ENCODE measurements around the gene ZIM2. TPM values are rescaled to one million over a fixed set of nuclear protein-coding genes. Genes with fewer than 3 reads are reported as not detected.
A peak's percentile ranks its signal among the peaks of the same experiment; 100 is the strongest.
"Not testable (repeated sequence)": the region's sequence is repeated elsewhere in the genome, so short reads cannot be mapped to it uniquely, and the experiment has no call there.

The ZIM2 gene
- total and polyA plus RNA-seq, 5 donors = 0.05 to 0.25 (median 0.17) TPM; not detected in 2

DNA sequence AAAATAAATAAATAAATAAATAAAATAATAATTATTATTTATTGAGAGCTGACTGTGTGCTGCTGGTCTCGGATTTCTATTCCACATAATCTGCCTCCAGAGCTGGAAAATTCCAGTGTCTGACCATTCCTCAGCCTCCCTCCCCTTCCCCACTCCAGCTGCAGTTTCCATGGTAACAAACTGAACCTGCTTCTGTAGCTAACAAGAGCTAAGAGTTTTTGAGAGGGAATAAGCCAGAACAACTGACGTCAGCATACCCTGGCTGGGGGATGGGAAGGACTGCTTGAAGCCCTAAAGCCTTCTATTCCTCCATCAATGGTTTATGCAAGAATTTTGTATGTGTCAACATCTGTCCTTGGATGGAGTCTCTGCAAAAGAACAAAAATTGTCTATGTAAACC, 26.0 kb upstream of the ZIM2 start:
- Histone ChIP-seq H3K27me3 (ENCODE audit: control insufficient read depth, insufficient read depth) (no peaks in the 10 kb centered on the region), H3K27ac (ENCODE audit: low read length) (no peak overlapping the region), H3K9me3 (ENCODE audit: control insufficient read depth, low read length) (no peaks in the 10 kb centered on the region), H3K4me3 (ENCODE audit: low read length) (no peak overlapping the region), H3K4me1 (ENCODE audit: control insufficient read depth, insufficient read depth, low read length) (no peaks in the 10 kb centered on the region)
- ATAC-seq = no peak
- intact Hi-C loops (cut with DNase I) = no loop called here
- 22% methylated on average over 2 of the region's 2 CpGs for WGBS
- DNase-seq = no peak

DNA sequence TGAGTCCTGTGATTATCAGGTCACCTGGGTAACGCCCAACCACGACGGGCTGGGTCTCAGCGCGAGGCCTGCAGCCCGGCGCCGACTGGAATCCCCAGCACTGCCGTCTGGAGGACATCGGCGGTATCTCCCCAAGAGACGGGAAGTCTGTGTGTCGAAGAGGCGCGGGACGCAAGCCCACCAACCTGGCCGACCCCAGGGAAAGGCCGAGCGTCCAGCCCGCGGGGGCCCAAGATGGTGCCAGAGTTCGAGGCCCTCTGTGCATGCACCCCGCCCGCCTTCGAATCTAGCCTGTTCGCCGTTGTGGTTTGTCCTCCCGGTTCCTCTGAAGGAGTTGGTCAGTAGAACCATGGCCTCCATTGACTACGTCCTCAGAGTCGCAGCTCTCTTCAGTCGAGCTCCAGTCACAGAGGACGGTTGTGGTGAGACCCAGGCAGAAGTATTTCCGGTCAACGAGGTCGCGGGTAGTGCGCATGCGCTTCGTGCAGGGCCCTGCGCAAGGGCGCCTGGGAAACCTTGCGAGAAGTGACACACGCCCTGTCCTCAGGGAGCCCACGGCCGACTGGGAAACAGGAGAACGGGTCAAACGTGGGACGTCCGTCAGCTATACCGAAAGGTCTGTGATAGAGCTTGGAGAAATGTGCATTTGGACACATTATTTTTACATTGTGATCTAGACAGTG, 24.1 kb upstream of the ZIM2 start:
- ATAC-seq = no peak
- H3K27me3 ChIP-seq (ENCODE audit: control insufficient read depth, insufficient read depth) = no peaks in the 10 kb centered on the region
- no peaks in the 10 kb centered on the region for H3K9me3 ChIP-seq (ENCODE audit: control insufficient read depth, low read length)
- 50% methylated on average over 50 of the region's 50 CpGs for WGBS
- intact Hi-C loops (cut with DNase I) = no loop called here
- DNase-seq = no peak
- H3K27ac ChIP-seq (ENCODE audit: low read length) = no peak overlapping the region
- H3K4me1 ChIP-seq (ENCODE audit: control insufficient read depth, insufficient read depth, low read length) = no peaks in the 10 kb centered on the region
- no peak overlapping the region for H3K4me3 ChIP-seq (ENCODE audit: low read length)

DNA sequence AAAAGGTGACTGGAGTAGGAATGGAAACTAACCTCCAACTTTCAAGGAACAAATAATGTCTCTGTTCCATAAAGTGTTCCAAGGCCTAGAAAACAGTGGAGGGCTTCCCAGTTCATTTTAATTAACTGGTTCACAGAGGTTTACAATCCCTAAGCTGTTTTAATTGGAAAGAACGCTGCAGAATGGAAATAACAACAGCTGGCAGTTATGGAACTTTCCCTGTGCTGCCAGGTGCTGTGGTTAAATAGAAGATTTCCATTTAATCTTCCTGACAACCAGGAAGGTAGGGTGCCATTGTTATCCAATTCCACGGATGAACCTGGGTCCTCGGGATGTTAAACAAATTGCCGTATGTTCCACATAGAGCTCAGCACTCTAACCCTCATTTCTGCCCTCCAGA, 22.2 kb upstream of the ZIM2 start:
- 85% methylated on average over 4 of the region's 4 CpGs for WGBS
- no peak for ATAC-seq
- no peak overlapping the region for H3K4me3 ChIP-seq (ENCODE audit: low read length)
- no peak for DNase-seq
- H3K9me3 ChIP-seq (ENCODE audit: control insufficient read depth, low read length) = no peaks in the 10 kb centered on the region
- no peaks in the 10 kb centered on the region for H3K27me3 ChIP-seq (ENCODE audit: control insufficient read depth, insufficient read depth)
- H3K27ac ChIP-seq (ENCODE audit: low read length) = no peak overlapping the region
- intact Hi-C loops (cut with DNase I) = no loop called here
- no peaks in the 10 kb centered on the region for H3K4me1 ChIP-seq (ENCODE audit: control insufficient read depth, insufficient read depth, low read length)

DNA sequence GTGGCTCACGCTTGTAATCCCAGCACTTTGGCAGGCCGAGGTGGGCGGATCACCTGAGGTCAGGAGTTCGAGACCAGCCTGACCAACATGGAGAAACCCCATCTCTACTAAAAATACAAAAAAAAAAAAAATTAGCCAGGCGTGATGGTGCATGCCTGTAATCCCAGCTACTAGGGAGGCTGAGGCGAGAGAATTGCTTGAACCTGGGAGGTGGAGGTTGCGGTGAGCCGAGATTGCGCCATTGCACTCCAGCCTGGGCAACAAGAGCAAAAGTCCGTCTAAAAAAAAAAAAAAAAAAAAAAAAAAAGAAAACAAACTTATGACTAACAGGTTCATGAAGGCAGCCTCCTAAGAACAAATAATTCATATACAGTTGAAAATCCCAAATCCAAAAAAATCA, 19.9 kb upstream of the ZIM2 start:
- DNase-seq; H3K27ac ChIP-seq (ENCODE audit: low read length); H3K27me3 ChIP-seq (ENCODE audit: control insufficient read depth, insufficient read depth); ATAC-seq; H3K9me3 ChIP-seq (ENCODE audit: control insufficient read depth, low read length); H3K4me3 ChIP-seq (ENCODE audit: low read length); H3K4me1 ChIP-seq (ENCODE audit: control insufficient read depth, insufficient read depth, low read length); intact Hi-C loops (cut with DNase I): not testable (repeated sequence)
- WGBS = 95% methylated on average over 10 of the region's 10 CpGs

DNA sequence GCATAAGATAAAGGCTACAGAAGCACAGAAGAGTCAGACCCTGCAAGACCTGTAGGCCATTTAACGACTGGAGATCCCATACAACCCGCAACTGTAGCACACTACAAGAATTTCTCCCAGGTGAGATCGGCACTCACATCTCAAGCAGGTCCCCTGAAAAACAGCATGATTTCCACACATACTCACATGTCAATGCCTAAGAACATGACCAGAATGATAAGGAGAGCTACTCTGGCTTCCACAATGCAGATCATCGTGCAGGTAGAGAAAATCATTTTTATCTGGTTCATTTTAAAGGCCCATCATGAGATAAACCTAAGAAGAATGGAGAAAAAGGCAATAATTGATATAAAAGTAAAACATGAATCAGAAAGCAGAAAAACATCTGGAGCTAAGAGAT, 17.5 kb upstream of the ZIM2 start:
- Histone ChIP-seq H3K4me1 (ENCODE audit: control insufficient read depth, insufficient read depth, low read length) (no peaks in the 10 kb centered on the region), H3K27me3 (ENCODE audit: control insufficient read depth, insufficient read depth) (no peaks in the 10 kb centered on the region), H3K4me3 (ENCODE audit: low read length) (no peak overlapping the region), H3K9me3 (ENCODE audit: control insufficient read depth, low read length) (no peaks in the 10 kb centered on the region), H3K27ac (ENCODE audit: low read length) (no peak overlapping the region)
- intact Hi-C loops (cut with DNase I) = no loop called here
- ATAC-seq (no peak), DNase-seq (no peak)
- WGBS = 89% methylated on average over 4 of the region's 4 CpGs

DNA sequence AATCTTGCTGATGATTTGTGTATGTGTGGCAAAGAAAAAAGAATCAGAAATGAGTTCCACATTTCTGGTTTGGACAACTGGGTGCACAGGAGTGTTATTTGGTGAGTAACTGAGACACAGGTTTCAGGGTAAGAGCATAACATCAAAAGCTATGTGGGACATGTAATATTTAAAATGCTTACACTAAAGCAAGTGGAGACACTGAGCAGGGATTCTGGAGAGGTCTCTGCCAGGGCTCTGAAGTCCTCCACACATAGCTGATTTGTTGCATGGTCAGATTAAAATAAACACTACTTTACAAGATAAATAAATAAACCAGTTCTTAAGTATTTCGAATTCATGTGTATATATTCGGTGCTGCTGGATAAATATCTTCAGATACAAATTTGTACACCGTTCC, 16.3 kb upstream of the ZIM2 start:
- Histone ChIP-seq H3K27ac (ENCODE audit: low read length) (no peak overlapping the region), H3K27me3 (ENCODE audit: control insufficient read depth, insufficient read depth) (no peaks in the 10 kb centered on the region), H3K4me1 (ENCODE audit: control insufficient read depth, insufficient read depth, low read length) (no peaks in the 10 kb centered on the region), H3K4me3 (ENCODE audit: low read length) (no peak overlapping the region), H3K9me3 (ENCODE audit: control insufficient read depth, low read length) (no peaks in the 10 kb centered on the region)
- DNase-seq = no peak
- intact Hi-C loops (cut with DNase I) = no loop called here
- ATAC-seq = no peak
- WGBS = 84% methylated on average over 3 of the region's 3 CpGs

DNA sequence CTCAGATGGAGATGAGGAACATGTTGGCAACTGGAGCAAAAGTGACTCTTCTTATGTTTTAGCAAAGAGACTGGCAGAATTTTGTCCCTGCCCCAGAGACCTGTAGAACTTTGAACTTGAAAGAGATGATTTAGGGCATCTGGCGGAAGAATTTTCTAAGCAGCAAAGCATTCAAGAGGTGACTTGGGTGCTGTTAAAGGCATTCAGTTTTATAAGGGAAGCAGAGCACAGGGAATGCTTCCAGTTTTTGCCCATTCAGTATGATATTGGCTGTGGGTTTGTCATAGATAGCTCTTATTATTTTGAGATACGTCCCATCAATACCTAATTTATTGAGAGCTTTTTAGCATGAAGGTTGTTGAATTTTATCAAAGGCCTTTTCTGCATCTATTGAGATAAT, 11.8 kb upstream of the ZIM2 start:
- H3K4me1 ChIP-seq (ENCODE audit: control insufficient read depth, insufficient read depth, low read length); H3K27ac ChIP-seq (ENCODE audit: low read length); H3K27me3 ChIP-seq (ENCODE audit: control insufficient read depth, insufficient read depth); ATAC-seq; H3K4me3 ChIP-seq (ENCODE audit: low read length); intact Hi-C loops (cut with DNase I); H3K9me3 ChIP-seq (ENCODE audit: control insufficient read depth, low read length); DNase-seq: not testable (repeated sequence)
- WGBS = 92% methylated on average over 2 of the region's 2 CpGs

DNA sequence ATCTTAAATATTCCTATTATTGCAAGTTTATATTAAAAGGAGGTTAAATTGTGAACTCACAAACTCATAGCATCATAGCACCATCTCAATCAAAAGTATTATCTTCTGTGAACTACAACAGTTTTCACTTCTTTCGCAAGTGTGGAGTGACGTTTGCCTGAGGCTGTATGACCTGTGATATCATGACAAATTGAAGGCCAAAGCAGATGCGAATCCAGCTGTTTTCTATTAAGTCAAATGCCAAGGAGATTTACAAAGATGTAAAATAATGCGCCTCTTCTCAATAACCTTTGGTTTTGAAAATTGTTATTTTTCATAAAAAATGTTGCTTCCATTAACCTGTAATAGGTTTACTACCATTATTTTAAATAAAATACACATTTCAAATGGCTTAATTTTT, 7.6 kb upstream of the ZIM2 start:
- WGBS = 75% methylated on average over 4 of the region's 4 CpGs
- no peaks in the 10 kb centered on the region for H3K9me3 ChIP-seq (ENCODE audit: control insufficient read depth, low read length)
- no peak for DNase-seq
- H3K27ac ChIP-seq (ENCODE audit: low read length) = no peak overlapping the region
- no peak for ATAC-seq
- H3K4me1 ChIP-seq (ENCODE audit: control insufficient read depth, insufficient read depth, low read length) = no peaks in the 10 kb centered on the region
- intact Hi-C loops (cut with DNase I) = no loop called here
- H3K4me3 ChIP-seq (ENCODE audit: low read length) = no peak overlapping the region
- no peaks in the 10 kb centered on the region for H3K27me3 ChIP-seq (ENCODE audit: control insufficient read depth, insufficient read depth)

DNA sequence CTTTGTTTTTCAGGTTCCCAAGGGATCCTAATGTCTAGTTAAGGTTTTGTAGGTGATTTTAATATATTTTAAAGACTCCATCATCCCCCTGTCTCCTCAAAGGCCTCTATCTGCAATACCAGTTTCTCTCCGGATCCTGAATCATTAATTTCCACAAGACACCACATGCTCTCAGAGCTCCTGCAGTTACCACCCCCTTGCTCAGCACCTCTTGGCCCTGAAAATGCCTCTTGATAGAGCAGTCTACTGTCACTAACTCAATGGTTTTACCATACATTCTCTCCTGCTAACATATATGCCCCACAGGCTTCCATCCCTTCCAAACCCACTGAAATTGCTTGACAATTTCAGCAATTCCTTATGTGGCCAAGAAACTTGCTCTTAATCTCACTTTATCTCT, 1.9 kb upstream of the ZIM2 start:
- WGBS = 90% methylated on average over 1 of the region's 1 CpG
- H3K27me3 ChIP-seq (ENCODE audit: control insufficient read depth, insufficient read depth) = no peaks in the 10 kb centered on the region
- ATAC-seq = no peak
- H3K4me3 ChIP-seq (ENCODE audit: low read length) = no peak overlapping the region
- H3K4me1 ChIP-seq (ENCODE audit: control insufficient read depth, insufficient read depth, low read length) = no peaks in the 10 kb centered on the region
- intact Hi-C loops (cut with DNase I) = no loop called here
- H3K27ac ChIP-seq (ENCODE audit: low read length) = no peak overlapping the region
- no peaks in the 10 kb centered on the region for H3K9me3 ChIP-seq (ENCODE audit: control insufficient read depth, low read length)
- DNase-seq = no peak

DNA sequence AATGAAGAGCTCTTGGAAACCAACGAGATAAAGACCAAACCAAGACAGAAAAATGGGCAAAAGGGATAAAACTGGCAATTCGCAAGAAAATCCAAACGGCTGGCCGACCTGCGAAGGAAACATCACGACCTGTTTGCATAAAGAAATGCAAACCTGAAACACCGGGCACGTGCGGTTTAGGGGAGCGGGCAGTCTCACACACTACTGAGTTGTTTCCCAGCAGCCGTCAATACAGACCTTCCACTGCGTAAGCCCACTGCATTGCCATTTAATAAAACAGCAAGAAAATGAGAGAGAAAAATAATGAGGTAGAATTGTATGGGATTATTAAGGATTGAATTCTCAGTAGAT, 642 bp upstream of the ZIM2 start:
- no peak overlapping the region for H3K27ac ChIP-seq (ENCODE audit: low read length)
- no peak overlapping the region for H3K4me3 ChIP-seq (ENCODE audit: low read length)
- DNase-seq (no peak), ATAC-seq (no peak)
- H3K9me3 ChIP-seq (ENCODE audit: control insufficient read depth, low read length) = no peaks in the 10 kb centered on the region
- no peaks in the 10 kb centered on the region for H3K4me1 ChIP-seq (ENCODE audit: control insufficient read depth, insufficient read depth, low read length)
- WGBS = 44% methylated on average over 12 of the region's 12 CpGs
- intact Hi-C loops (cut with DNase I) = no loop called here
- no peaks in the 10 kb centered on the region for H3K27me3 ChIP-seq (ENCODE audit: control insufficient read depth, insufficient read depth)

DNA sequence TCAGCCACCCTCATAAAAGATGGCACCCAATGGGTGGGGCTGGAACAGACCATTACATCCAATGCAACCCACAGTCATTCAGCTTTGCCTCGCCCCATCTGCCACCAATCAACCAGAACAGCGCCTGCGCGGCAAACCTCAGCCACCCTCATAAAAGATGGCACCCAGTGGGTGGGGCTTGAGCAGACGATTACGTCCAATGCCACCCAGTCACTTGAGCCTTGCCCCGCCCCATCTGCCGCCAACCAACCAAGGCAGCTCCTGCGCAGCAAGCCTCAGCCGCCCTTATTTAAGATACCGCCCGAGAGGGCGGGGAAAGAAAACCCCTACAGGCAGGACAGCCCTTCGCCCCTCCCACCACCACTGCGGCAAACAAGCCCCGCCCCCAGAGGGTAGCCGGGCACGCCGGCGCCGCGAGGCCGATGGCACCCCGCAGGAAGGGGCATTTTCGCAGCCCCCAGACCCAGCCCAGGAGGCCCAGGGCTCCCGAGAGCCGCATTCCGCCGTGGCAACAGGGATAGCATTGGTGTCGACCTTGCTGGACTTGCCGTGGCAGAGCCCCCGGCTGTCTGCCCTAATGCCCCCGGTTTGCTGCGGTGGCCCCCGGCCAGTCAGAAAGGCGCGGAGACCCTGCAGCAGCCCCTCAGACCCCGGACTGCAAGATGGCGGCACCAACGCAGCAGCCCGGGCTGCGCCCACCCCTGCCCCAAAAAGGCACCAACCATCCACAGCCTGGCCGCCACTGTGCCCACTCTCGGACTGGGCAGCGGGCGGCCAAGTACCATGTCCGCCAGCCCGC, 675 bp downstream of the ZIM2 start:
- Histone ChIP-seq H3K27me3 (ENCODE audit: control insufficient read depth, insufficient read depth) (no peaks in the 10 kb centered on the region), H3K4me1 (ENCODE audit: control insufficient read depth, insufficient read depth, low read length) (no peaks in the 10 kb centered on the region), H3K9me3 (ENCODE audit: control insufficient read depth, low read length) (no peaks in the 10 kb centered on the region), H3K27ac (ENCODE audit: low read length) (peak overlapping the region; percentile 39), H3K4me3 (ENCODE audit: low read length) (peak overlapping the region; percentile 36)
- intact Hi-C loops (cut with DNase I) = no loop called here
- 54% methylated on average over 48 of the region's 48 CpGs for WGBS
- ATAC-seq (peak; percentile 76 to 80), DNase-seq (peak; percentile 96 to 98 (median 97))

All from right cardiac atrium (tissue), 5 donors.